ENCODE measurements around the gene AHCYL2.

DNA sequence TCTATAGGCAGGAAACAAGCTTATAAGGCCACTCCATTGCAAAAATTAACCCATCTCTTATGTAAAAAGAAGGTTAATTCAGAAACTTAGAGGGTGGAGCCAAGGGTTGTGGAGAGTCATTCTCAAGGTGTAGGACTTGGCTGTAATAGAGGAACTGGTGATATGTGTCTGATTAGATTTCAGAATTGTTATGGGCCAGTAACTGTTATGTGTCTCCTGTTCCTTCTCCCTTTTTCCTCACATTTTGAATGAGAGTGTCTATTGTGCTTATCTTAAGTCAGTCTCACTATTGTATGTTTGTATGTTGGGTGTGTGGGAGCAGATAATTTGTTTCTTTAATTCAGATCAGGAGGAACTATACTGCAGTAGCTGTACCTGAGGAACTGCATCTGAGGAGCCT lies 49.1 kb downstream of the AHCYL2 start:
- TF ChIP-seq POLR2AphosphoS5 (IDR thresholded peaks at IDR 0.05) (no peak), POLR2A (IDR thresholded peaks at IDR 0.05) (no peak)
- TF ChIP-seq, protein P1, sequence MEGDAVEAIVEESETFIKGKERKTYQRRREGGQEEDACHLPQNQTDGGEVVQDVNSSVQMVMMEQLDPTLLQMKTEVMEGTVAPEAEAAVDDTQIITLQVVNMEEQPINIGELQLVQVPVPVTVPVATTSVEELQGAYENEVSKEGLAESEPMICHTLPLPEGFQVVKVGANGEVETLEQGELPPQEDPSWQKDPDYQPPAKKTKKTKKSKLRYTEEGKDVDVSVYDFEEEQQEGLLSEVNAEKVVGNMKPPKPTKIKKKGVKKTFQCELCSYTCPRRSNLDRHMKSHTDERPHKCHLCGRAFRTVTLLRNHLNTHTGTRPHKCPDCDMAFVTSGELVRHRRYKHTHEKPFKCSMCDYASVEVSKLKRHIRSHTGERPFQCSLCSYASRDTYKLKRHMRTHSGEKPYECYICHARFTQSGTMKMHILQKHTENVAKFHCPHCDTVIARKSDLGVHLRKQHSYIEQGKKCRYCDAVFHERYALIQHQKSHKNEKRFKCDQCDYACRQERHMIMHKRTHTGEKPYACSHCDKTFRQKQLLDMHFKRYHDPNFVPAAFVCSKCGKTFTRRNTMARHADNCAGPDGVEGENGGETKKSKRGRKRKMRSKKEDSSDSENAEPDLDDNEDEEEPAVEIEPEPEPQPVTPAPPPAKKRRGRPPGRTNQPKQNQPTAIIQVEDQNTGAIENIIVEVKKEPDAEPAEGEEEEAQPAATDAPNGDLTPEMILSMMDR (IDR thresholded peaks at IDR 0.05), result no peak
